HepG2 (cell line): ENCODE measurements around the gene RBPJ. TPM values are rescaled to one million over a fixed set of nuclear protein-coding genes. Genes with fewer than 3 reads are reported as not detected.

ENCODE experiments used
- AGO2 ChIP-seq: fragments of 200-400 bp; formaldehyde crosslinking; optimal IDR thresholded peaks from 2 replicates; pipeline ENCODE3; 2017; ENCODE audit warnings: mild to moderate bottlenecking, low read depth, low read length, moderate library complexity
- CCDC6 ChIP-seq: sonication (generic); formaldehyde crosslinking; IDR thresholded peaks from 2 replicates; pipeline ENCODE4 v1.8.1; 2022; ENCODE audit warnings: mild to moderate bottlenecking, missing genetic modification reagents, moderate library complexity
- ELK4 ChIP-seq: sonication (generic); formaldehyde crosslinking; IDR thresholded peaks from 2 replicates; pipeline ENCODE4 v1.9.0; 2021; ENCODE audit warnings: missing genetic modification reagents, borderline replicate concordance
- GPBP1L1 ChIP-seq: sonication (generic); formaldehyde crosslinking; IDR thresholded peaks from 2 replicates; pipeline ENCODE4 v1.5.0; 2020; ENCODE audit warnings: mild to moderate bottlenecking, missing genetic modification reagents
- MBNL3 ChIP-seq: fragments of 250-450 bp; sonication (Bioruptor Pico); conservative IDR thresholded peaks from 2 replicates; pipeline ENCODE4 v1.8.0; 2022; ENCODE audit warnings: mild to moderate bottlenecking, inconsistent platforms
- NR3C1 ChIP-seq: sonication (generic); formaldehyde crosslinking; IDR thresholded peaks from 2 replicates; pipeline ENCODE4 v1.4.0; 2020; ENCODE audit warnings: missing genetic modification reagents
- REL ChIP-seq: sonication (generic); formaldehyde crosslinking; conservative IDR thresholded peaks from 2 replicates; pipeline ENCODE4 v1.8.0; 2022; ENCODE audit warnings: mild to moderate bottlenecking, missing genetic modification reagents, moderate library complexity
- RXRA ChIP-seq: sonication (generic); formaldehyde crosslinking; IDR thresholded peaks from 2 replicates; pipeline ENCODE4 v1.5.1; 2020; ENCODE audit warnings: missing genetic modification reagents
- SRY ChIP-seq: sonication (generic); formaldehyde crosslinking; IDR thresholded peaks from 2 replicates; pipeline ENCODE4 v1.8.0; 2022; ENCODE audit warnings: mild to moderate bottlenecking, missing genetic modification reagents
- TBP ChIP-seq: sonication (generic); formaldehyde crosslinking; IDR thresholded peaks from 2 replicates; pipeline ENCODE4 v1.5.0; 2020; ENCODE audit warnings: missing genetic modification reagents
- ZBTB49 ChIP-seq: sonication (generic); formaldehyde crosslinking; IDR thresholded peaks from 2 replicates; pipeline ENCODE4 v1.4.0; 2020; ENCODE audit warnings: missing genetic modification reagents, borderline replicate concordance
- ZFP36 ChIP-seq: fragments of 150-350 bp; IDR thresholded peaks from 2 replicates; pipeline ENCODE4 v1.6.1; 2018; ENCODE audit warnings: borderline replicate concordance, low read length, low read depth; ENCODE audit not compliant: partially characterized antibody
- ZFY ChIP-seq: sonication (generic); formaldehyde crosslinking; IDR thresholded peaks from 2 replicates; pipeline ENCODE4 v1.4.0; 2020; ENCODE audit warnings: missing genetic modification reagents
- ZMAT5 ChIP-seq: sonication (generic); formaldehyde crosslinking; IDR thresholded peaks from 2 replicates; pipeline ENCODE4 v1.5.0; 2020; ENCODE audit warnings: mild to moderate bottlenecking, low read depth, missing genetic modification reagents, borderline replicate concordance
- ZNF136 ChIP-seq: sonication (generic); formaldehyde crosslinking; IDR thresholded peaks from 2 replicates; pipeline ENCODE4 v1.8.1; 2022; ENCODE audit warnings: low read depth, mild to moderate bottlenecking, moderate library complexity, missing genetic modification reagents
- ZNF20 ChIP-seq: sonication (generic); formaldehyde crosslinking; IDR thresholded peaks from 2 replicates; pipeline ENCODE4 v1.4.0; 2020; ENCODE audit warnings: mild to moderate bottlenecking, moderate library complexity, missing genetic modification reagents
- ZNF207 ChIP-seq: fragments of 450-650 bp; IDR thresholded peaks from 2 replicates; pipeline ENCODE4 v1.6.1; 2016; ENCODE audit warnings: antibody characterized with exemption, borderline replicate concordance
- ZNF224 ChIP-seq: sonication (generic); formaldehyde crosslinking; IDR thresholded peaks from 2 replicates; pipeline ENCODE4 v1.5.0; 2020; ENCODE audit warnings: mild to moderate bottlenecking, missing genetic modification reagents
- ZNF230 ChIP-seq: sonication (generic); formaldehyde crosslinking; IDR thresholded peaks from 2 replicates; pipeline ENCODE4 v1.4.0; 2020; ENCODE audit warnings: mild to moderate bottlenecking, missing genetic modification reagents
- ZNF331 ChIP-seq: sonication (generic); formaldehyde crosslinking; IDR thresholded peaks from 2 replicates; pipeline ENCODE4 v1.4.0; 2020; ENCODE audit warnings: missing genetic modification reagents
- ZNF691 ChIP-seq: sonication (generic); formaldehyde crosslinking; IDR thresholded peaks from 2 replicates; pipeline ENCODE4 v1.4.0; 2020; ENCODE audit warnings: missing genetic modification reagents, low read depth, mild to moderate bottlenecking, borderline replicate concordance
- ZNF788 ChIP-seq: sonication (generic); formaldehyde crosslinking; IDR thresholded peaks from 2 replicates; pipeline ENCODE4 v1.5.0; 2020; ENCODE audit warnings: mild to moderate bottlenecking, missing genetic modification reagents, borderline replicate concordance
- ZSCAN21 ChIP-seq: sonication (generic); formaldehyde crosslinking; IDR thresholded peaks from 2 replicates; pipeline ENCODE4 v1.8.0; 2022; ENCODE audit warnings: mild to moderate bottlenecking, missing genetic modification reagents, moderate library complexity, borderline replicate concordance
- polyA plus RNA-seq, 8 experiments: library from polyadenylated mRNA; depleted of rRNA in 3 of 8; stranded (reverse) in 7 of 8; unstranded in 1 of 8; fragments of >200 nt; fragmentation: Illumina TruSeq in 4 of 8; extraction: Trizol in 4 of 8; gene quantifications; 2 replicates each; pipeline versions ENCODE4 v1.2.1 to v1.2.3, GENCODE V29; 2011 to 2016; ENCODE audit warnings: low read depth in 4 of 8, missing spikeins in 1 of 8, mixed read lengths in 1 of 8; ENCODE audit not compliant: insufficient read depth in 1 of 8
- total RNA-seq, 5 experiments: library from RNA; depleted of rRNA; stranded (reverse); fragments of >200 nt; fragmentation: Illumina TruSeq; extraction: Trizol; gene quantifications; 2 replicates each; pipeline ENCODE4 v1.2.3, GENCODE V29; 2016; ENCODE audit warnings: low read depth in 1 of 5

RBPJ gene
- total and polyA plus RNA-seq, 2 of the 13 experiments (the other 11 are each of a cell fraction or from before 2014, with no cell fraction given): 25.9 to 33.2 TPM

- TF ChIP-seq ZNF20 (CRISPR knock-in tag) (no peak), ZMAT5 (CRISPR knock-in tag) (no peak), AGO2 (no peak), ZBTB49 (CRISPR knock-in tag) (no peak), REL (CRISPR knock-in tag) (no peak), ZNF136 (CRISPR knock-in tag) (no peak), ZNF691 (CRISPR knock-in tag) (no peak), ZNF224 (CRISPR knock-in tag) (no peak), ELK4 (CRISPR knock-in tag) (no peak), MBNL3 (no peak), TBP (CRISPR knock-in tag) (no peak), CCDC6 (no peak), RXRA (no peak), SRY (CRISPR knock-in tag) (no peak), ZNF230 (no peak), ZFP36 (no peak), ZNF788 (no peak), ZNF331 (CRISPR knock-in tag) (peak; percentile 40; the same call in 1 of the 2 replicates), NR3C1 (CRISPR knock-in tag) (no peak), ZFY (peak; percentile 53; the same call in 1 of the 2 replicates), ZNF207 (no peak), GPBP1L1 (no peak), ZSCAN21 (CRISPR knock-in tag) (no peak)
These were observed 51.8 kb downstream of the RBPJ start (continued) for GRCh38 chr4:26372525-26373172.
